COLO668 (cell line): ENCODE results near the gene EMILIN3.

Source experiments
- DNase-seq: peaks from one replicate; lab custom pipeline; 2025; ENCODE audit not compliant: unreplicated experiment; lab: John Stamatoyannopoulos, UW

EMILIN3 gene

GRCh38 chr20:41364236-41364855 lies 2.3 kb downstream of the EMILIN3 start:
- no peak for DNase-seq

- DNase-seq: no peak
Measured at GRCh38 chr20:41363601-41364000, 3.0 kb downstream of the EMILIN3 start.

- no peak for DNase-seq
Measured at GRCh38 chr20:41362748-41363140, 3.9 kb downstream of the EMILIN3 start.

- peak; percentile 90 for DNase-seq
Measured at GRCh38 chr20:41361757-41362747, 4.6 kb downstream of the EMILIN3 start.

GRCh38 chr20:41360831-41361756 lies 5.5 kb downstream of the EMILIN3 start:
- DNase-seq: no peak

GRCh38 chr20:41359541-41360011 lies 7.0 kb downstream of the EMILIN3 start:
- DNase-seq: no peak

GRCh38 chr20:41358717-41359116 lies 7.9 kb downstream of the EMILIN3 start:
- no peak for DNase-seq

- no peak for DNase-seq
Measured at GRCh38 chr20:41358230-41358629, 8.4 kb downstream of the EMILIN3 start.

- no peak for DNase-seq
Measured at GRCh38 chr20:41357424-41358163, 9.0 kb downstream of the EMILIN3 start.

GRCh38 chr20:41356951-41357350 lies 9.7 kb downstream of the EMILIN3 start:
- DNase-seq: no peak

GRCh38 chr20:41355598-41356203 lies 10.9 kb downstream of the EMILIN3 start:
- DNase-seq: no peak

GRCh38 chr20:41355192-41355591 lies 11.4 kb downstream of the EMILIN3 start:
- no peak for DNase-seq

- DNase-seq: no peak
Measured at GRCh38 chr20:41353530-41353929, 13.1 kb downstream of the EMILIN3 start.

- no peak for DNase-seq
Measured at GRCh38 chr20:41352666-41353065, 14.0 kb downstream of the EMILIN3 start.

- DNase-seq: no peak
Measured at GRCh38 chr20:41352106-41352505, 14.5 kb downstream of the EMILIN3 start.

- DNase-seq: no peak
Measured at GRCh38 chr20:41350408-41350962, 16.1 kb downstream of the EMILIN3 start.

- DNase-seq: no peak
Measured at GRCh38 chr20:41349943-41350342, 16.7 kb downstream of the EMILIN3 start.

GRCh38 chr20:41349266-41349665 lies 17.4 kb downstream of the EMILIN3 start:
- no peak for DNase-seq

- DNase-seq: no peak
Measured at GRCh38 chr20:41348430-41349172, 18.0 kb downstream of the EMILIN3 start.
